OCI-LY1 (cell line): ENCODE measurements around the gene DGKG.

Source experiments
- CTCF ChIP-seq: fragments of 200-600 bp; sonication (generic), shearing (Covaris generic); IDR thresholded peaks from 2 replicates; pipeline ENCODE4 v1.5.1; 2017; ENCODE audit warnings: mild to moderate bottlenecking, antibody characterized with exemption, low read length, moderate library complexity, mixed read lengths
- EZH2 ChIP-seq: fragments of 200-600 bp; sonication (generic), shearing (Covaris generic); IDR thresholded peaks from 2 replicates; pipeline ENCODE4 v1.8.0; 2017; ENCODE audit warnings: borderline replicate concordance, mixed run types, mild to moderate bottlenecking, antibody characterized with exemption, low read length, moderate library complexity, mixed read lengths

- TF ChIP-seq CTCF (no peak), EZH2 (no peak)
Observed at GRCh38 chr3:186172353-186172752, 189.7 kb downstream of the DGKG start.
